ENCODE data around the gene HECTD2.
"Not testable (repeated sequence)": the region's sequence is repeated elsewhere in the genome, so short reads cannot be mapped to it uniquely, and the experiment has no call there.

The HECTD2 gene

GRCh38 chr10:91409869-91410637 lies at the start of gene HECTD2:
HECTD2 (plus strand) TSS chr10:91410344; CDS start chr10:91410439, 95 bp downstream.
- DNase-seq, result peak; percentile 73

- DNase-seq, result no peak
These were observed 49.7 kb upstream of the HECTD2 start for GRCh38 chr10:91360461-91360860.

- not testable (repeated sequence) for DNase-seq
These were observed 44.6 kb upstream of the HECTD2 start for GRCh38 chr10:91365519-91365918.

GRCh38 chr10:91366704-91367103 lies 43.4 kb upstream of the HECTD2 start:
- DNase-seq, result no peak

GRCh38 chr10:91367127-91367531 lies 43.0 kb upstream of the HECTD2 start:
- DNase-seq, result no peak

- no peak for DNase-seq
These were observed 42.6 kb upstream of the HECTD2 start for GRCh38 chr10:91367558-91367957.

- DNase-seq, result not testable (repeated sequence)
These were observed 40.1 kb upstream of the HECTD2 start for GRCh38 chr10:91369978-91370589.

- DNase-seq, result no peak
These were observed 36.1 kb upstream of the HECTD2 start for GRCh38 chr10:91374052-91374451.

GRCh38 chr10:91378061-91378460 lies 32.1 kb upstream of the HECTD2 start:
- peak; percentile 46 for DNase-seq

GRCh38 chr10:91380873-91381256 lies 29.3 kb upstream of the HECTD2 start:
- no peak for DNase-seq

GRCh38 chr10:91381257-91381891 lies 28.8 kb upstream of the HECTD2 start:
- no peak for DNase-seq

GRCh38 chr10:91385306-91386085 lies 24.6 kb upstream of the HECTD2 start:
- no peak for DNase-seq

GRCh38 chr10:91389636-91390512 lies 20.3 kb upstream of the HECTD2 start:
- DNase-seq, result peak; percentile 25

- not testable (repeated sequence) for DNase-seq
These were observed 19.7 kb upstream of the HECTD2 start for GRCh38 chr10:91390513-91390825.

GRCh38 chr10:91391920-91392319 lies 18.2 kb upstream of the HECTD2 start:
- no peak for DNase-seq

GRCh38 chr10:91406322-91406721 lies 3.8 kb upstream of the HECTD2 start:
- DNase-seq, result no peak

GRCh38 chr10:91409069-91409868 lies 875 bp upstream of the HECTD2 start:
- peak; percentile 52 for DNase-seq

GRCh38 chr10:91410638-91411371 lies 661 bp downstream of the HECTD2 start:
- DNase-seq, result no peak

- no peak for DNase-seq
These were observed 1.5 kb downstream of the HECTD2 start for GRCh38 chr10:91411621-91412020.

- DNase-seq, result no peak
These were observed 2.4 kb downstream of the HECTD2 start for GRCh38 chr10:91412354-91413087.
